Activated T-helper 1 cell treated with anti-CD3 and anti-CD28 coated beads, Interleukin-12 subunit alpha, Interleukin-12 subunit beta, Interleukin-2, Interleukin-4 antibody, amounts not matched to agents 30 ng/mL and 10 ng/mL and 1 ng/mL, durations not matched to agents 14 hours and 24 hours and 36 hours (primary cell): Measurements from ENCODE around the gene HSP90AA1. TPM values are rescaled to one million over a fixed set of nuclear protein-coding genes. Genes with fewer than 3 reads are reported as not detected.
"Not testable (repeated sequence)": the region's sequence is repeated elsewhere in the genome, so short reads cannot be mapped to it uniquely, and the experiment has no call there.

ENCODE experiments used
- DNase-seq: peaks from one replicate; pipeline ENCODE4 v3.0.0; 2021; ENCODE audit warnings: low spot score
- H3K27ac Mint-ChIP-seq: one replicate; pipeline ENCODE4 v1.8.0; 2021; ENCODE audit warnings: mild to moderate bottlenecking, mixed read lengths
- H3K27me3 Mint-ChIP-seq: one replicate; pipeline ENCODE4 v1.8.0; 2022; ENCODE audit warnings: mild to moderate bottlenecking, moderate library complexity, mixed read lengths; ENCODE audit not compliant: insufficient read depth
- H3K36me3 Mint-ChIP-seq: one replicate; pipeline ENCODE4 v1.8.0; 2021; ENCODE audit warnings: low read depth, mixed read lengths
- H3K4me1 Mint-ChIP-seq: one replicate; pipeline ENCODE4 v1.8.0; 2021; ENCODE audit warnings: low read depth, mixed read lengths
- H3K4me3 Mint-ChIP-seq: one replicate; pipeline ENCODE4 v1.8.0; 2021; ENCODE audit warnings: mild to moderate bottlenecking, moderate library complexity, mixed read lengths
- H3K9me3 Mint-ChIP-seq: one replicate; pipeline ENCODE4 v1.8.0; 2021; ENCODE audit warnings: mixed read lengths
- intact Hi-C: fragments of 100-400 bp; cut with micrococcal nuclease; formaldehyde crosslinking; loops from one replicate; pipeline ENCODE4 v1.15.1; 2024
- total RNA-seq: library from RNA; stranded (reverse); gene quantifications from 2 replicates; pipeline ENCODE4 v1.2.3, GENCODE V29; 2022

Gene HSP90AA1
- total RNA-seq, 1 donor from 2014 or later, result 993 TPM

DNA sequence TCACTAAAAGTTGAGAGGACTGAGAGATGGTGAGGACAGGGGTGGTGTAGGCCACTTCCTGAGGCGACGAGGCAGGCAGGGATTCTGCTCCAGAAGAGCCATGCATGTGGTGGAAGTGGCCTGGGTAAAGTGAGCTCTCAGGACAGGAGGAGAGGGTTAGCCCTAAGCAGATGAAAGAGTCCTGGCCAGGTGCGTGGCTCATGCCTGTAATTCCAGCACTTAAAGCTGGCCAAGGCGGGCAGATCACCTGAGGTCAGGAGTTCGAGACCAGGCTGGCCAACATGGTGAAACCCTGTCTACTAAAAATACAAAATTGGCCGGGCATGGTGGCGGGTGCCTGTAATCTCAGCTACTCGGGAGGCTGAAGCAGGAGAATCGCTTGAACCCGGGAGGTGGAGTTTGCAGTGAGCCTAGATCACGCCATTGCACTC, 8.5 kb downstream of the HSP90AA1 start:
- Mint-ChIP-seq H3K27ac (peak overlapping the region; percentile 70), H3K4me1 (peaks cover 45% of the 10 kb centered on the region), H3K36me3 (peaks cover 55% of the 10 kb centered on the region)
- H3K9me3 Mint-ChIP-seq, H3K27me3 Mint-ChIP-seq, H3K4me3 Mint-ChIP-seq, intact Hi-C loops, DNase-seq: not testable (repeated sequence)

DNA sequence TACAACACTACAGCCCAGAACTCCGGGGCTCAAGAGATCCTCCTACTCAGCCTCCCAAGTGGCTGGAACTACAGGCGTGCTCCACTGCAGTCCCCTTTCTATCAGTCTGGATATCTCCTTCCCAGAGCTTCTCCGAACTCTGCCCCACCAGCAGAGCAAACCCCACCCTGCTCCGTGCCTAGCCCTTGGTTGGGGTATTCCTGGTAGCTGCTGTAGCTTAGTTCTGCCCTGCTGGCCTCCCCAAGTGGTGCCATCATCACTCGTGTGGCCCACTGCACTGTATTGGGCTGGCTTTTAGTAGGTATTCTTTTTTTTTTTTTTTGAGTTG, 9.5 kb downstream of the HSP90AA1 start:
- DNase-seq, result no peak
- H3K36me3 Mint-ChIP-seq, result peaks cover 44% of the 10 kb centered on the region
- intact Hi-C loops, result no loop called here
- no peak overlapping the region for H3K4me3 Mint-ChIP-seq
- no peak overlapping the region for H3K27ac Mint-ChIP-seq
- H3K27me3 Mint-ChIP-seq, result no peaks in the 10 kb centered on the region
- no peaks in the 10 kb centered on the region for H3K9me3 Mint-ChIP-seq
- peaks cover 35% of the 10 kb centered on the region for H3K4me1 Mint-ChIP-seq

GRCh38 chr14:102075155-102075554, 11.7 kb downstream of the HSP90AA1 start:
- Mint-ChIP-seq H3K4me3 (no peak overlapping the region), H3K4me1 (peaks cover 21% of the 10 kb centered on the region), H3K27ac (no peak overlapping the region), H3K36me3 (peaks cover 26% of the 10 kb centered on the region), H3K9me3 (no peaks in the 10 kb centered on the region), H3K27me3 (no peaks in the 10 kb centered on the region)
- DNase-seq, result no peak
- intact Hi-C loops, result no loop called here

GRCh38 chr14:102074415-102074964, 12.4 kb downstream of the HSP90AA1 start:
- H3K4me1 Mint-ChIP-seq, result peaks cover 14% of the 10 kb centered on the region
- H3K27ac Mint-ChIP-seq, result no peak overlapping the region
- no peaks in the 10 kb centered on the region for H3K27me3 Mint-ChIP-seq
- peaks cover 20% of the 10 kb centered on the region for H3K36me3 Mint-ChIP-seq
- no peak for DNase-seq
- H3K4me3 Mint-ChIP-seq, result no peak overlapping the region
- no peaks in the 10 kb centered on the region for H3K9me3 Mint-ChIP-seq
- intact Hi-C loops, result no loop called here

GRCh38 chr14:102071283-102071998, 15.4 kb downstream of the HSP90AA1 start:
- no peaks in the 10 kb centered on the region for H3K27me3 Mint-ChIP-seq
- H3K27ac Mint-ChIP-seq, result no peak overlapping the region
- peaks cover 7% of the 10 kb centered on the region for H3K36me3 Mint-ChIP-seq
- H3K4me3 Mint-ChIP-seq, result no peak overlapping the region
- intact Hi-C loops, result no loop called here
- DNase-seq, result no peak
- no peaks in the 10 kb centered on the region for H3K9me3 Mint-ChIP-seq
- H3K4me1 Mint-ChIP-seq, result peaks cover 8% of the 10 kb centered on the region

GRCh38 chr14:102066041-102066451, 20.8 kb downstream of the HSP90AA1 start:
- intact Hi-C loops, result no loop called here
- H3K9me3 Mint-ChIP-seq, result no peaks in the 10 kb centered on the region

DNA sequence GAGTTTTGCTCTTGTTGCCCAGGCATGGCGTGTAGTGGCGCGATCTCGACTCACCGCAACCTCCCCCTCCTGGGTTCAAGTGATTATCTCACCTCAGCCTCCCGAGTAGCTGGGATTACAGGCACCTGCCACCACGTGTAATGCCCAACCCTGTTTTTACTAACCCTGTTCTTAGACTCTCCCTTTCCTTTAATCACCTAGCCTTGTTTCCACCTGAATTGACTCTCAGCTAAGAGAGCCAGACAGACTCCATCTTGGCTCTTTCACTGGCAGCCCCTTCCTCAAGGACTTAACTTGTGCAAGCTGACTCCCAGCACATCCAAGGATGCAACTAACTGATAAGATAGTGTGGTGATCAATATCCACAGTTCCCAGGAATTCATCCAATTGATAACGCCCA, 22.3 kb downstream of the HSP90AA1 start:
- H3K27ac Mint-ChIP-seq, intact Hi-C loops: not testable (repeated sequence)

More at GRCh38 chr14:102066041-102066451, 20.8 kb downstream of the HSP90AA1 start:
- H3K27ac Mint-ChIP-seq, result no peak overlapping the region
- no peaks in the 10 kb centered on the region for H3K4me1 Mint-ChIP-seq
- H3K4me3 Mint-ChIP-seq, result no peak overlapping the region
- peaks cover 3% of the 10 kb centered on the region for H3K27me3 Mint-ChIP-seq
- no peaks in the 10 kb centered on the region for H3K36me3 Mint-ChIP-seq
- no peak for DNase-seq

DNA sequence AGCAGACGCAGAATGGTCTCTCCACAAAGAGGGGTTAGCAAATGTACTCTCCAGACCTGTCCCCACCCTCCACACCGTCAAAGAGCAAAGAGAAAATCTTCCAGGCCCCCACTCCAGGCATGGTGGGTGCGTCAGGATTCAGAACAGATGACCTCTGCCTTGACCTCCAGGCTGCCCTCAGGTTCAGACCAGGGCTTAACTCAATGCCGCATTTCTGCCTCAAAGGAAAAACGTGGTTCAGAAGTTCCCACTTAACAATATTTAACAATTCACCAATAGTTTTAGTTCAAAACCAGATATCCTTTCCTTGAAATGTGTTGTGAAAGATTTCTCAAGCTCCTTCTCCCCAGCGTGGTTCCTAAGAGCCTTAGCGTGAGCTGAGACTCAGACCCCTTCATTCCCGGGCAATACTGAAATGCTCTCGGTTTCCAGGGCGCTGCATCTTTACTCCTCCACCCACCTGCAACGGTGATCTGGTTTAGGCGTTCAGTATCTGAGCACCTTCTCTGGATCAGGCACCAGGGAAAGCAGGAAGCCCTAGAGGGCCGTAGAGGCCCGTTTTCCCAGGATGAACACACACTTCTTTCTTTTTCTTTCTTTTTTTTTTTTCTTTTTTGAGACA, 22.9 kb downstream of the HSP90AA1 start:
- Mint-ChIP-seq H3K27me3 (peaks cover 3% of the 10 kb centered on the region), H3K36me3 (no peaks in the 10 kb centered on the region), H3K4me3 (no peak overlapping the region), H3K27ac (no peak overlapping the region), H3K9me3 (no peaks in the 10 kb centered on the region), H3K4me1 (no peaks in the 10 kb centered on the region)
- intact Hi-C loops, result loop anchor here (1.0 kb wide), 3 partner anchors 32 to 250 kb away; partner anchors contain the start of gene WDR20
- DNase-seq, result no peak

More for the DNA sequence above, 22.3 kb downstream of the HSP90AA1 start:
- not testable (repeated sequence) for H3K4me1 Mint-ChIP-seq, H3K36me3 Mint-ChIP-seq, H3K9me3 Mint-ChIP-seq, H3K27me3 Mint-ChIP-seq, DNase-seq, H3K4me3 Mint-ChIP-seq

DNA sequence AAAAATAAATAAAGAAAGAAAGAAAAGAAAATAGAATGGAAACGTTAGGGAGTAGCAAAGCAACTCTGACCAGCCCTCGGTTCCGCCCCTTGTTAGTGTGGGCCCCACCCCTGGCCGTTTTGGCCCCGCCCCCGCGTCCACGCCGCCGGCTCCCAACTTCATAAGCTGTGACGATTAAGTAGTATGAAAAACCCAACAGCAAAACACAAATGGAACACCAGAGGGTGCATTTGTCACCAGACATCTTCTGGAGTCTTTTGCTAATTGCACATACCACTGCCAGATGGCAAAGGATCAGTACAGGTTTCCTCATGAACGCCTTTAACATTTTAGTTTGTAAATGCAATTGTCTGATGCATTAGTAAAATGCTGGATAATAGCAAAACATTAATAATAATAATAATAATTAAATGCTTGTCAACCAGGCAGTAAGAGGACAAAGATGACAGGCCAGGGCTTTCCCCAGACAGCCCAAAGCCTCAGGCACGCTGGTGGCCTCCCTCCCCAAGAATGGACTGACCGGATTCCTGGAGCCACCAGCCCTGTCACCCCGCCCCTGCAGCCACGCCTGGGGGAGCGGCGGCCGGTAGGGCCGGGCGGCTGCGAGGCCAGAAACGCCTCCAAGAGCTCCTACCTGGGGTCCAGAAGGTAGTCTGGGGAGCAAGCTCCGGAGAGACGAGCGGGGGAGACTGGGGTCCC, 23.6 kb downstream of the HSP90AA1 start:
- intact Hi-C loops, result loop anchor here (1.0 kb wide), 3 partner anchors 33 to 251 kb away; partner anchors contain the start of gene WDR20
- Mint-ChIP-seq H3K4me1 (no peaks in the 10 kb centered on the region), H3K27me3 (peaks cover 3% of the 10 kb centered on the region), H3K27ac (no peak overlapping the region), H3K36me3 (no peaks in the 10 kb centered on the region), H3K4me3 (no peak overlapping the region), H3K9me3 (no peaks in the 10 kb centered on the region)
- peak; percentile 48 for DNase-seq

DNA sequence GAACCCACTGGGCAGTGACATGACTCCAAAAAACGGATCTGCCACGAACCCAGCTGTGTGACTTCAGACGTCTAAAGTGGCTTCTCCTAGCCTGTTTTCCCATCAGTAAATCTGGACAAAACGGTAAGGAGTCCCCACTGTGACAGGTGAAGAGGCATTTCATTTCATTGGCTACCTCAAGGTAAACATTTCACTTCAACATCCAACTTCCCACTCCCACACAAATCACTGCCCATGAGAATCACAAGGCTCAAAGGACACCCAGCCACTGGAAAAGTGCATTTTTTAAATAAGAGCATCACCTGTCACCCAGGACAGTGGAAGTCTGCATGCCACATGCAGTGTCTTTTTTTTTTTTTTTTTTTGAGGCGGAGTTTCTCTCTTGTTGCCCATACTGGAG, 27.9 kb downstream of the HSP90AA1 start:
- no peak overlapping the region for H3K27ac Mint-ChIP-seq
- DNase-seq, result no peak
- intact Hi-C loops, result no loop called here
- H3K36me3 Mint-ChIP-seq, result peaks cover 6% of the 10 kb centered on the region
- peaks cover 3% of the 10 kb centered on the region for H3K27me3 Mint-ChIP-seq
- no peak overlapping the region for H3K4me3 Mint-ChIP-seq
- H3K4me1 Mint-ChIP-seq, result peaks cover 10% of the 10 kb centered on the region
- no peaks in the 10 kb centered on the region for H3K9me3 Mint-ChIP-seq

- Mint-ChIP-seq H3K4me3 (no peak overlapping the region), H3K36me3 (peaks cover 6% of the 10 kb centered on the region), H3K9me3 (no peaks in the 10 kb centered on the region), H3K27me3 (peaks cover 3% of the 10 kb centered on the region), H3K27ac (no peak overlapping the region), H3K4me1 (peaks cover 10% of the 10 kb centered on the region)
- DNase-seq, result no peak
- intact Hi-C loops, result no loop called here
These were observed 28.7 kb downstream of the HSP90AA1 start for GRCh38 chr14:102058146-102058545.

- Mint-ChIP-seq H3K27ac (peak overlapping the region; percentile 54), H3K4me3 (no peak overlapping the region), H3K36me3 (peaks cover 8% of the 10 kb centered on the region), H3K27me3 (peaks cover 3% of the 10 kb centered on the region), H3K9me3 (no peaks in the 10 kb centered on the region), H3K4me1 (peaks cover 10% of the 10 kb centered on the region)
- intact Hi-C loops, result no loop called here
- no peak for DNase-seq
These were observed 29.2 kb downstream of the HSP90AA1 start for GRCh38 chr14:102057480-102058114.
